Right lobe of liver (tissue), 6 donors: ENCODE results near the gene MAP10. TPM values are rescaled to one million over a fixed set of nuclear protein-coding genes. Genes with fewer than 3 reads are reported as not detected.

ENCODE experiments used
- ATAC-seq, 4 donors: fragments of 200-7000 bp; cut with Tn5 transposase; one replicate each; pipeline ENCODE4 v1.9.1; 2020; ENCODE audit warnings: mild to moderate bottlenecking in 4 of 4, moderate library complexity in 4 of 4
- DNase-seq, 3 donors: peaks; one replicate each; pipeline ENCODE4 v3.0.0-alpha.2; 2020
- H3K27ac ChIP-seq, 3 donors: fragments of 200-600 bp; one replicate each; pipeline ENCODE4 v1.8.0; 2022
- H3K27me3 ChIP-seq, 2 donors: fragments of 200-600 bp; one replicate each; pipeline ENCODE4 v1.8.0; 2022
- H3K36me3 ChIP-seq, 4 donors: fragments of 200-600 bp; sonication (generic) in 1 of 4; one replicate each; pipeline versions ENCODE4 v1.5.1 to v1.8.0; 2017 to 2022; ENCODE audit warnings: control low read depth in 1 of 4
- H3K4me1 ChIP-seq, 4 donors: fragments of 200-600 bp; sonication (generic) in 1 of 4; one replicate each; pipeline versions ENCODE4 v1.5.1 to v1.8.0; 2017 to 2022; ENCODE audit warnings: control low read depth in 1 of 4
- H3K4me3 ChIP-seq, 3 donors: fragments of 200-600 bp; one replicate each; pipeline ENCODE4 v1.8.0; 2022
- H3K9me3 ChIP-seq, 4 donors: fragments of 200-600 bp; sonication (generic) in 1 of 4; one replicate each; pipeline versions ENCODE4 v1.5.1 to v1.8.0; 2017 to 2022; ENCODE audit warnings: control low read depth in 1 of 4
- POLR2A ChIP-seq: fragments of 450-650 bp; IDR thresholded peaks from one replicate; pipeline ENCODE4 v1.6.1; 2017; ENCODE audit warnings: antibody characterized with exemption, mild to moderate bottlenecking
- WGBS: methylation state at CpG from one replicate; pipeline ENCODE4 v1.1.6; 2018; ENCODE audit warnings: low coverage, low lambda C conversion rate; ENCODE audit not compliant: insufficient coverage; ENCODE audit errors: missing lambda C conversion rate; 5-methylcytosine and 5-hydroxymethylcytosine counted together
- intact Hi-C, 2 donors: fragments of 100-400 bp; cut with DNase I; formaldehyde crosslinking; loops; one replicate each; pipeline versions ENCODE4 v1.11.2 to v1.14.1; 2022
- total RNA-seq, 6 experiments: library from RNA; depleted of rRNA in 2 of 6; stranded (reverse); fragments of >200 nt in 2 of 6; fragmentation: NEBNext Ultra II Directional in 3 of 6; extraction: Animal tissue kit (Norgen Biotek cat#: 25700) in 3 of 6; gene quantifications; one replicate each; pipeline versions ENCODE4 v1.1.0 to v1.2.4, GENCODE V29; 2016 to 2023
- TF ChIP-seq, protein P1 (sequence below), 4 donors: fragments of 200-600 bp in 3 of 4; fragments of 450-650 bp in 1 of 4; IDR thresholded peaks; one replicate each; pipeline versions ENCODE4 v1.5.1 to v1.8.0; 2016 to 2022; ENCODE audit warnings: antibody characterized with exemption in 4 of 4, mild to moderate bottlenecking in 2 of 4
- donor health status: DM: no; HTN: yes; CAD: no.
- donor health status: DM: no; HTN: no; CAD: no.
- donor health status: DM: no; HTN: no; CAD: no.
- donor health status: DM: no; HTN: yes; CAD: no.
- donor health status: DM: no; HTN: yes; CAD: no.

The MAP10 gene
- total RNA-seq, 6 experiments from 2014 or later: 1.5 to 3.0 (median 1.8) TPM

DNA sequence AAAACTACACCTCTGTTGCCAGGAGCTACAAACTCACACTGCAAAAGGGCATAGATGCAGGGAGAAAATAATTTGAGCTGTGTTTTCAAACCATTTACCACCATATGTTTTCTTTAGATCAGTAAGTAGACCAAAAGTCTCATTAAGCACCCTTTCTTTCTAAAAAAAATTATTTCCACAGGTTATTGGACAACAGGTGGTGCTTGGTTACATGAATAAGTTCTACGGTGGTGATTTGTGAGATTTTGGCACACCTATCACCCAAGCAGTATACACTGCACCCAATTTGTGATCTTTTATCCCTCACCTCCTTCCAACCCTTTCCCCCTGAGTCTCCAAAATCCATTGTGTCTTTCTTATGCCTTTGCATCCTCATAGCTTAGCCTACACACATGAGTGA, 21.1 kb downstream of the MAP10 start:
- H3K27me3 ChIP-seq: no peaks in the 10 kb centered on the region
- intact Hi-C loops: no loop called here
- TF ChIP-seq POLR2A: no peak
- TF ChIP-seq, protein P1, sequence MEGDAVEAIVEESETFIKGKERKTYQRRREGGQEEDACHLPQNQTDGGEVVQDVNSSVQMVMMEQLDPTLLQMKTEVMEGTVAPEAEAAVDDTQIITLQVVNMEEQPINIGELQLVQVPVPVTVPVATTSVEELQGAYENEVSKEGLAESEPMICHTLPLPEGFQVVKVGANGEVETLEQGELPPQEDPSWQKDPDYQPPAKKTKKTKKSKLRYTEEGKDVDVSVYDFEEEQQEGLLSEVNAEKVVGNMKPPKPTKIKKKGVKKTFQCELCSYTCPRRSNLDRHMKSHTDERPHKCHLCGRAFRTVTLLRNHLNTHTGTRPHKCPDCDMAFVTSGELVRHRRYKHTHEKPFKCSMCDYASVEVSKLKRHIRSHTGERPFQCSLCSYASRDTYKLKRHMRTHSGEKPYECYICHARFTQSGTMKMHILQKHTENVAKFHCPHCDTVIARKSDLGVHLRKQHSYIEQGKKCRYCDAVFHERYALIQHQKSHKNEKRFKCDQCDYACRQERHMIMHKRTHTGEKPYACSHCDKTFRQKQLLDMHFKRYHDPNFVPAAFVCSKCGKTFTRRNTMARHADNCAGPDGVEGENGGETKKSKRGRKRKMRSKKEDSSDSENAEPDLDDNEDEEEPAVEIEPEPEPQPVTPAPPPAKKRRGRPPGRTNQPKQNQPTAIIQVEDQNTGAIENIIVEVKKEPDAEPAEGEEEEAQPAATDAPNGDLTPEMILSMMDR (IDR thresholded peaks at IDR 0.05): no peak
- H3K36me3 ChIP-seq: no peaks in the 10 kb centered on the region
- no peak overlapping the region for H3K4me3 ChIP-seq
- H3K9me3 ChIP-seq: no peaks in the 10 kb centered on the region
- no peak for ATAC-seq
- H3K27ac ChIP-seq: no peak overlapping the region
- DNase-seq: no peak
- no peaks in the 10 kb centered on the region for H3K4me1 ChIP-seq
- WGBS: 100% methylated on average over 1 of the region's 1 CpG

DNA sequence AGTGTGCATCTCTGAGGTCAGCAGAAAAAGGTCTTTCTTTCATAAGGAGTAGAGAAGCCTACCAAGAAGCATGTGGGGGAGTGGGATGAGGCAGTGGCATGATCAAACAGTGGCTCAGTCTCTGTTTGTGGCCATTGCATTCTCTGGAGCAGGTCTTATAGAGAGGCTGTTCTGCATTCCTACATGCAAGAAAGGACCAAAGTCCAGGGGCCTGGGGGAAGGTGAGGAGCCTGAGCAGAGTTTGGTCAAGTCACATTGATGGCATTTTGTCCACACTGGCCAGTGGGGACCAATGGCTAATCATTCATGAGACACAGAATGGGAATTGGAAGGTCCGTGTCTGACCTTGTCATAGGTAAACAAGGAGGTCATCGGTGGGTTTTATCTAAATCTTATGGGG, 25.4 kb downstream of the MAP10 start:
- intact Hi-C loops: no loop called here
- Histone ChIP-seq H3K27me3 (no peaks in the 10 kb centered on the region), H3K4me1 (no peaks in the 10 kb centered on the region), H3K27ac (no peak overlapping the region), H3K36me3 (no peaks in the 10 kb centered on the region), H3K4me3 (no peak overlapping the region), H3K9me3 (no peaks in the 10 kb centered on the region)
- 65% methylated on average over 2 of the region's 2 CpGs for WGBS
- ATAC-seq (no peak), DNase-seq (no peak)
- TF ChIP-seq POLR2A: no peak
- TF ChIP-seq, protein P1 (IDR thresholded peaks at IDR 0.05): no peak

DNA sequence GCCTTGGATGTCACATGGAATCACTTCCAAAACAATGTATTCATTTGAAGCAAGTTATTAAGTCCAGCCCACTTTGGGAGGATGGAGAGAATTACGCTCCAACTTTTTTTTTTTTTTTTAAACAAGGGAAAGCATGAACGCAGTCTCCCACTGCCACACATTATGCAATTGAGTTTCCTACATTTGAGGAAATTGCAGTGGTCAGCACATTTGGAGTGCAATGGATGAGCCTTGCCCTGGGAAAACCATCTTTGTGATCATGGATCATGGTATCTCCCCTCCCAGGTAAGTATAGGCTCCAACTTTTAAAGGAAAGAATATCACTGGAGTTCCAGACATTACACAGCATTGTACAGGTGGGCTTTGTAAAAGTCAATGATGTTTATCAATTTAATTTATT, 26.7 kb downstream of the MAP10 start:
- intact Hi-C loops: no loop called here
- Histone ChIP-seq H3K27ac (no peak overlapping the region), H3K36me3 (no peaks in the 10 kb centered on the region), H3K27me3 (no peaks in the 10 kb centered on the region), H3K4me3 (no peak overlapping the region), H3K4me1 (no peaks in the 10 kb centered on the region), H3K9me3 (no peaks in the 10 kb centered on the region)
- DNase-seq (no peak), ATAC-seq (no peak)
- whole genome bisulfite sequencing: 79% methylated on average over 2 of the region's 2 CpGs
- TF ChIP-seq POLR2A: no peak
- TF ChIP-seq, protein P1 (IDR thresholded peaks at IDR 0.05): no peak

DNA sequence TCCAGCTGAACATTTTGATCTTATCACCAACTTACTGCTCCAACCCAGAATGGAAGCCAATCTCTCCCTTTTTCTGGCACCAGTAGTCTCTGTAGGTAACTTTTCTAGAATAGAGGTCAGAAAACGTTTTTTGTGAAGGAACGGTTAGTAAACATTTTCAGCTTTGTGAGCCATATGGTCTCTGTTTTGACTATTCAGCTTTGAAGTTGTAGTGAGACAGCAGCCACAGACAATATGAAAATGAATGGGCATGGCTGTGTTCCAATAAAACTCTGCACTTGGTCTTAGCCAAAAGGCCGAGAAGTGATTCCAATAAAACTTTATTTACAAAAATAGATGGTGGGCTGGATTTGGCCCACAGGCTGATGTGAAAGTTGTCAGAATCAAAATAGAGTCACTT, 28.9 kb downstream of the MAP10 start:
- H3K4me3 ChIP-seq: no peak overlapping the region
- DNase-seq: no peak
- no peaks in the 10 kb centered on the region for H3K9me3 ChIP-seq
- no peak for ATAC-seq
- WGBS: 43% methylated on average over 3 of the region's 3 CpGs
- no peaks in the 10 kb centered on the region for H3K27me3 ChIP-seq
- H3K27ac ChIP-seq: no peak overlapping the region
- no peaks in the 10 kb centered on the region for H3K36me3 ChIP-seq
- H3K4me1 ChIP-seq: no peaks in the 10 kb centered on the region
- TF ChIP-seq, protein P1 (IDR thresholded peaks at IDR 0.05): no peak
- no peak for TF ChIP-seq POLR2A
- intact Hi-C loops: no loop called here

DNA sequence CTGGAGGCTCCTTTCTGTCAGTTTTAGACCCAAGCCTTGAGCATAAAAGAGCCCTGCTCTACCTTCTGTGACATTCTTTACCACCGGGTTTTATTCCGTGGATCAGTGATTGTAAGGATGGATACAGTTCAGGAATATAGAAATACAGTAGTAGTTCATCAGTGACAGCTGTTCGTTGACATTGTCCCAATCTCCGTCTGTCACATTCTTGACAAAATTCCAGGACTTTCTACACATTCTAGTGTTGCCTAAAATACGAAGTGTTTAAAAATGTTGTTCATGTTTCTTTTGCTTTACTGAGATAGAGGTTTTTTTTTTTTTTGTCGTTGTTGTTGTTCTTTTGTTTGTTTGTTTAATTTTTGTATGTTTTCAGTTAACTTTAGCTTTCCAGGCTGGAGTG, 29.9 kb downstream of the MAP10 start:
- WGBS: 50% methylated on average over 6 of the region's 6 CpGs
- TF ChIP-seq, protein P1 (IDR thresholded peaks at IDR 0.05): no peak
- TF ChIP-seq POLR2A: no peak
- H3K9me3 ChIP-seq: no peaks in the 10 kb centered on the region
- DNase-seq (no peak), ATAC-seq (no peak)
- H3K36me3 ChIP-seq: no peaks in the 10 kb centered on the region
- H3K27me3 ChIP-seq: no peaks in the 10 kb centered on the region
- intact Hi-C loops: no loop called here
- no peak overlapping the region for H3K27ac ChIP-seq
- no peaks in the 10 kb centered on the region for H3K4me1 ChIP-seq
- no peak overlapping the region for H3K4me3 ChIP-seq
